NCI-H2107 (cell line): ENCODE data around the gene CNTNAP2.

Experiments used
- DNase-seq: peaks from one replicate; lab custom pipeline; 2025; lab: John Stamatoyannopoulos, UW

Gene CNTNAP2

GRCh38 chr7:147483634-147484292, 1367.2 kb downstream of the CNTNAP2 start:
- DNase-seq = no peak

DNA sequence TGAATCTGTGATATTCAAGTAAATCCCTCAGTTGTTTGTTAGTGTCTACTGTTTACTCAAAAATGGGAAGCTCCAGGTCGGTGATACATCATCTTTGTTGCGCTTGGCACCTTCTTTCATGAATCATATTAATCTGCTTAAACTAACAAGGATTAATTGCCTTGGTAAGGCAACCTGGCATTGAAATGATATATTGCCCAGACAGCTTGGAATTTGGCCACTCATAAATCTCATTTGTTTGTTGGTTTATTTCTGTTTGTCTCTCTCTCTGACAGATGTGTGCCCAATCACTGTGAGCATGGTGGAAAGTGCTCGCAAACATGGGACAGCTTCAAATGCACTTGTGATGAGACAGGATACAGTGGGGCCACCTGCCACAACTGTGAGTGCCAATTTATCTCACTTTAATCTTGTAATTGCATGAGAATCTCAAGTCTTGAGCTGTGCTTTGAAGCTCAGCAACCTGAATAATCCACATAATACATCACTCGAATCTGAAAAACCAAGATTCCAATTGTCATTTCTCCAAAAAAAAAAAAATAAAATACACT, 1369.1 kb downstream of the CNTNAP2 start:
- DNase-seq = no peak

- DNase-seq = no peak
Measured at GRCh38 chr7:147492606-147493005, 1376.0 kb downstream of the CNTNAP2 start.

- DNase-seq = no peak
Measured at GRCh38 chr7:147496209-147496608, 1379.6 kb downstream of the CNTNAP2 start.

DNA sequence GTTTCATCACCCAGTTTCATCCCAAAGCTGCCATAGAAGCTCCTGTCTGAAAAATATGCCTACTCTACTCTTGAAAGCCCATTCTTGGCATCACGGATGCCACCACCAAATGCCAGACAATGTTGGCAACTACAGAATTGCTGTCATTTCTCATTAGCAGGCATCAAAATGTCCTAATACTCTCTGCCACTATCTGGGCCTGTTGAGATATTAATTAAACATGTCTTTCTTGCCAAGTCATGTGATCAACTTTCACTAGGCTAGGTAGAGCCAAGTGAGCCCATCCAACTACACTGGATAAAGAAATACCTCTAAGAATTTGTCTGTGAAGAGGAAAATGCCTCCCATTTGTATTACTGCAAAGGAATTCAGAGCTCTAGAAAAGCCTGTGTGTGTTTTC, 1380.6 kb downstream of the CNTNAP2 start:
- no peak for DNase-seq

DNA sequence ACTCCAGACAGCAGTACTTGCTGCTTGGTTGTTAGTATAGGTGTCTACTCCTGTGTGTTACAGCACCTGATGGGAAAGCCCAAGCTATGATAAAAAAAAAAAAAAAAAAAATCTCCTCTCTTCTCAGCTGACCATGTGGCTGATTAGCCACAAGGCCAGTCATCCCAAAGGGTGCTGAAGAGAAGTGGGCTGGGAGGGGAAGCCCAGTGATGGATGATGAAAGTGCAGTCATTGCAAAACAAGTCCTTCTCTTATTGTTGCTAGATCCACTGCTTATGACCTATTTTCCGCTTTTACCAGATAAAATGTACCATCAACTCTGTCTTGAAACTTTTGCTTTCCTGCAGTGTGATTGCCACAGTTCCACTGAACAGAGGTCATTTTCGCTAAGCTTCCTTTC, 1381.5 kb downstream of the CNTNAP2 start:
- no peak for DNase-seq

- DNase-seq = no peak
Measured at GRCh38 chr7:147509035-147509501, 1392.5 kb downstream of the CNTNAP2 start.

GRCh38 chr7:147509541-147510200, 1393.1 kb downstream of the CNTNAP2 start:
- DNase-seq = no peak

GRCh38 chr7:147510201-147510542, 1393.6 kb downstream of the CNTNAP2 start:
- no peak for DNase-seq

GRCh38 chr7:147510923-147511322, 1394.3 kb downstream of the CNTNAP2 start:
- DNase-seq = no peak

- no peak for DNase-seq
Measured at GRCh38 chr7:147513451-147513850, 1396.8 kb downstream of the CNTNAP2 start.

DNA sequence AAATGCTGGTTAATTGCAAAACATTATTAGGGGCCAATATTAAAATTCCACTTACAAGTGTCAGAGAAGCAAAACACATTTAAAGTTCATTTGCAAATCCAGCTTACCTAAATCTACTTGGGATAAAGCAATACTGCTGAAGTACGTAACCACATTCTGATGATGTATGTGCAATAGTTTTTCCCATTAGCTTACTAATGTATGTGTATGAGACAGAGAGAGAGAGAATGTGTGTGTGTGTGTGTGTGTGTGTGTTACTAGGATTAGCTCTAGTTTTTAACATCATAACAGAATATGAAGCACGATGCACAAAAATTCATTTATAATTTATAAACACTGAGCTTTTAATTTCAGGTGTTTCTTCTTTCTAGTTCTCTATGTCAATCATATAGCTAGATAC, 1399.8 kb downstream of the CNTNAP2 start:
- DNase-seq = no peak

GRCh38 chr7:147519062-147519461, 1402.5 kb downstream of the CNTNAP2 start:
- no peak for DNase-seq

GRCh38 chr7:147523056-147523455, 1406.5 kb downstream of the CNTNAP2 start:
- no peak for DNase-seq

- no peak for DNase-seq
Measured at GRCh38 chr7:147524726-147525250, 1408.2 kb downstream of the CNTNAP2 start.

- no peak for DNase-seq
Measured at GRCh38 chr7:147525325-147525724, 1408.7 kb downstream of the CNTNAP2 start.

DNA sequence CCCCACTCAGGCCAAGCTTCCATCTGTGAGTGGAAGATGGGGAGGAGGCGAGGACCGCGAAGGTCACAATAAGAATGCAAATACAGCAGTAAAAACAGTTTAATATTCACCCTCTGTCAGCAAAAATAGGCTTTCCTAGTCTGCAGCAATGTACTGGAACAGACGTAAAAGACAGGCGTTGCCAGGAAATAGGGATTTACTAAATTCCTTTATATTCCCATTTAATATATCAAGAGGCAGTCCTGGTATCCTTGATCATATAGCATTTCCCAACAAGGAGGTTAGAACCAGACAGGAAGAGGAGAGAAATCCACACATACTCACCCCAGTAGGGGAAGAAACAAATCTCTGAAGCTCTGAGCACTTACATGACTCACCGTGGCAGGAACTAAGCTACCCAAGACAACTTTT, 1419.1 kb downstream of the CNTNAP2 start:
- no peak for DNase-seq

- DNase-seq = no peak
Measured at GRCh38 chr7:147539685-147540084, 1423.1 kb downstream of the CNTNAP2 start.

DNA sequence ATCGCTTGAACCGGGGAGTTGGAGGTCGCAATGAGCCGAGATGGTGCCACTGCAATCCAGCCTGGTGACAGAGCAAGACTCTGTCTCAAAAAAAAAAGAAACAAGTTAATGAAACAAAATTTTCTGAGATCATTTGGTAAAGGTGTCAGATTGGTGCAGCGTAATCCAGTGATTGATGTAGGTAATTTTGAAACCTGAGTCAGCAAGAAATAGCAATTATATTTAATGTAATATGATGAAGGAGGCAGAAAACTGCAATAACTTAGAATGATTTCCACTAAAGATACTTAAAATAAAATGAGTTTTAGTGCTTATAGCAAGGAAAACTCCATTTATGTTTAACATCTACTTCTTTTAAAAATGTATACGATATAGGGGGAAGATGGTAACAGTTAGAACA, 1424.1 kb downstream of the CNTNAP2 start:
- DNase-seq = no peak

DNA sequence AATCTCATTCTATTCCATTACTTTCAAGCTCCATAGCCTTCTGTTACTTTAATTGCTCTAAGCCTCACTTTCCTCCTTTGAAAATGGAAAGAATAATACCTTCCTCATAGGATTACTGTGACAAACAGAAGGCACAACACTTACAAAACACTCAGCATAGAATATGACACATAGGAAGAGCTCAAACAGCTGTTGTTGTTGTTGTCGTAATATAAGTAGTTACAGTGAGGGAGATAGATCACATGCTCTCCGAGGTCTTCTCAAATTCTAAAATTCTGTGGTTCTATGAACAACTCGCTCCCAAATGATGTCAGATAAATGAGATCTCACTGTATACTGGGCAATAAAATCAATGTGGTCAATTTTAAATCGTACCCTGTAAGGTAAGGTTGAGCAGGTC, 1424.7 kb downstream of the CNTNAP2 start:
- no peak for DNase-seq

DNA sequence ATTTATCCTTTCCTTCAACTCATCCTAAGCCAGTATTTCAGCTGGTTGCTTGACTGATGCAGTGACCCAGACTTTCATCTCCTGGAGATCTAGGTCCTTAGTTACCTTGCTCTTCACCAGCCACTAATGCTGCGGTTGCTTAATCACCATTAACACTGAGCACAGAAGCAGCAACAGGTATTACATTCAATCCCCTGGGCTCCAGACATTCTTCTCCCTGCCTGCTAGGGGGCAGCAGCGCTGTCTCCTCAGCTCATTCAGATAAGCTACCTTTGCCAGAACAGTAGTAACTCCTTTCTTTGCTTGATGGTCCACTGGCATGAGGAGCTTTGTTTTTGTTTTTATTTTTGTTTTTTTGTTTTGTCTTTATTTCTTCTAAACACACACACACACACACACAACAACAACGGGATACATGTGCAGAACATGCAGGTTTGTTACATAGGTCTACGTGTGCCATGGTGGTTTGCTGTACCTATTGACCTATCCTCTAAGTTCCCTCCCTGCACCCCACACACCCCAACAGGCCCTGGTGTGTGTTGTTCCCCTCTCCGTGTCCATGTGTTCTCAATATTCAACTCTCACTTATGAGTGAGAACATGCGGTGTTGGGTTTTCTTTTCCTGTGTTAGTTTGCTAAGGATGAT, 1430.8 kb downstream of the CNTNAP2 start:
- DNase-seq = no peak

DNA sequence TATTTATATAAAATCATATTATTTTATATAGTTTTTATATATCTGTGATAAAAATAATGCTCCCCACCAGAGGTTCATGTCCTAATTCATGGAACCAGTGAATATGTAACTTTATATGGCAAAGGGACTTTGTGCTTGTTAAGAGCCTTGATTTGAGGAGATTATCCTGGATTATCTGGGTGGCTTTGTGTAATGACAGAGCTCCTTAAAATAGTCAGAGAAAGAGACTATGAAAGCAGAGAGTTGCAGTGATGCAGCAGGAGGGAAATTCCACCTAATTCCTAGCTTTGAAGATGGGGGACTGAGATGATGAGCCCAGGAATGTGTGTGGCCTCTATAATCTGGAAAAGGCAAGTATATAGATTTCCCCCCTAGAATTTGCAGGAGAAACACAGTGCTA, 1439.7 kb downstream of the CNTNAP2 start:
- no peak for DNase-seq

- no peak for DNase-seq
Measured at GRCh38 chr7:147563669-147564068, 1447.1 kb downstream of the CNTNAP2 start.
